T-cell (primary cell): ENCODE data around the gene SORCS3. TPM values are rescaled to one million over a fixed set of nuclear protein-coding genes. Genes with fewer than 3 reads are reported as not detected.

Source experiments
- ATAC-seq, 4 experiments: fragments of 200-7000 bp in 3 of 4; fragments of 150-1000 bp in 1 of 4; cut with Tn5 transposase; replicated peaks in 1 of 4; 1 replicate in 3 of 4; 2 replicates in 1 of 4; pipeline ENCODE4 v1.10.0; 2021; ENCODE audit warnings: moderate library complexity in 3 of 4, mild to moderate bottlenecking in 2 of 4, moderate number of reproducible peaks in 1 of 4
- CTCF ChIA-PET, 2 donors: fragments of 300-600 bp; sonication (Branson Sonifier 250); formaldehyde crosslinking; loops; one replicate each; lab custom pipeline; 2022; ENCODE audit warnings: antibody characterized with exemption in 2 of 2; lab: Charles Lee
- POLR2A ChIA-PET, 2 donors: fragments of 300-600 bp; sonication (Branson Sonifier 250); formaldehyde crosslinking; loops; one replicate each; lab custom pipeline; 2022; ENCODE audit warnings: antibody characterized with exemption in 2 of 2; lab: Charles Lee
- DNase-seq, 35 experiments: peaks; one replicate each; pipeline versions ENCODE4 v3.0.0 to v3.0.0-alpha.2; 2013 to 2023
- H3K27ac ChIP-seq: one replicate; pipeline ENCODE4 v1.5.1; 2013; ENCODE audit warnings: low read length
- H3K27me3 ChIP-seq, 2 experiments: replicated peaks in 1 of 2; 1 replicate in 1 of 2; 2 replicates in 1 of 2; pipeline versions ENCODE4 v1.6.1 to v1.7.0; 2013; ENCODE audit warnings: low read length in 1 of 2, mixed read lengths in 1 of 2; ENCODE audit not compliant: control insufficient read depth in 2 of 2, insufficient read depth in 2 of 2; ENCODE audit errors: extremely low read depth in 1 of 2
- H3K36me3 ChIP-seq, 2 donors: 1 replicate in 1 of 2; 2 replicates in 1 of 2; pipeline versions ENCODE4 v1.6.1 to v1.7.0; 2013; ENCODE audit warnings: low read length in 1 of 2; ENCODE audit not compliant: control insufficient read depth in 2 of 2, insufficient read depth in 1 of 2; ENCODE audit errors: extremely low read depth in 1 of 2
- H3K4me1 ChIP-seq, 2 experiments: 1 replicate in 1 of 2; 2 replicates in 1 of 2; pipeline versions ENCODE4 v1.6.1 to v1.7.0; 2013; ENCODE audit warnings: low read length in 2 of 2, mixed read lengths in 1 of 2; ENCODE audit not compliant: insufficient read depth in 2 of 2, control insufficient read depth in 1 of 2; ENCODE audit errors: extremely low read depth in 1 of 2
- H3K4me3 ChIP-seq, 2 donors: 1 replicate in 1 of 2; 2 replicates in 1 of 2; pipeline versions ENCODE4 v1.5.1 to v1.7.0; 2013; ENCODE audit warnings: mild to moderate bottlenecking in 2 of 2, low read length in 1 of 2, moderate library complexity in 1 of 2; ENCODE audit not compliant: control insufficient read depth in 1 of 2; ENCODE audit errors: extremely low read depth in 1 of 2
- H3K9me3 ChIP-seq: 2 replicates; pipeline ENCODE4 v1.7.0; 2013
- H3K27ac Mint-ChIP-seq, 2 donors: one replicate each; pipeline ENCODE4 v1.8.0; 2020 to 2021; ENCODE audit warnings: mild to moderate bottlenecking in 2 of 2, mixed read lengths in 2 of 2
- H3K27me3 Mint-ChIP-seq, 2 donors: one replicate each; pipeline ENCODE4 v1.8.0; 2021 to 2022; ENCODE audit warnings: mixed read lengths in 2 of 2
- H3K36me3 Mint-ChIP-seq: one replicate; pipeline ENCODE4 v1.8.0; 2021; ENCODE audit warnings: mixed read lengths
- H3K4me1 Mint-ChIP-seq, 3 donors: one replicate each; pipeline ENCODE4 v1.8.0; 2020 to 2022; ENCODE audit warnings: mixed read lengths in 3 of 3, mild to moderate bottlenecking in 1 of 3
- H3K4me3 Mint-ChIP-seq, 3 donors: one replicate each; pipeline ENCODE4 v1.8.0; 2020 to 2022; ENCODE audit warnings: mild to moderate bottlenecking in 3 of 3, mixed read lengths in 3 of 3, moderate library complexity in 3 of 3
- H3K9me3 Mint-ChIP-seq, 3 donors: one replicate each; pipeline ENCODE4 v1.8.0; 2020 to 2022; ENCODE audit warnings: mixed read lengths in 3 of 3
- WGBS: methylation state at CpG from one replicate; pipeline ENCODE4 v1.1.5; 2013; ENCODE audit warnings: missing lambda C conversion rate; ENCODE audit not compliant: insufficient coverage; 5-methylcytosine and 5-hydroxymethylcytosine counted together
- total RNA-seq, 35 experiments: library from RNA in 6 of 35; stranded (reverse) in 6 of 35; fragments of 120-200 nt in 1 of 35; gene quantifications; one replicate each; pipeline versions ENCODE4 v1.2.1 to v1.2.4 and lab custom pipeline; 2013 to 2026

Gene SORCS3
- total RNA-seq, 5 donors from 2014 or later (not counting 1 experiment from before 2014, with no cell fraction given) = 0.03 to 1.8 (median 0.50) TPM; not detected in 1

GRCh38 chr10:104989880-104990279 is 348.8 kb downstream of the SORCS3 start:
- Histone ChIP-seq H3K27ac (no peak overlapping the region), H3K27me3 (no peaks in the 10 kb centered on the region), H3K36me3 (no peaks in the 10 kb centered on the region), H3K4me1 (no peaks in the 10 kb centered on the region), H3K4me3 (no peak overlapping the region), H3K9me3 (no peaks in the 10 kb centered on the region)
- H3K27me3 Mint-ChIP-seq = no peaks in the 10 kb centered on the region
- no peak for DNase-seq
- no peak overlapping the region for H3K4me3 Mint-ChIP-seq
- H3K36me3 Mint-ChIP-seq = no peaks in the 10 kb centered on the region
- peaks cover 0 to 5% (median 0%) of the 10 kb centered on the region in 3 donors for H3K4me1 Mint-ChIP-seq
- CTCF ChIA-PET = no interaction called here
- H3K27ac Mint-ChIP-seq = no peak overlapping the region
- peaks cover 2 to 8% (median 4%) of the 10 kb centered on the region in 3 donors for H3K9me3 Mint-ChIP-seq
- POLR2A ChIA-PET = no interaction called here
- ATAC-seq = no peak

- 74% methylated on average over 6 of the region's 6 CpGs for WGBS
- Histone ChIP-seq H3K4me3 (no peak overlapping the region), H3K4me1 (no peaks in the 10 kb centered on the region), H3K9me3 (no peaks in the 10 kb centered on the region), H3K27me3 (no peaks in the 10 kb centered on the region), H3K36me3 (no peaks in the 10 kb centered on the region), H3K27ac (no peak overlapping the region)
- peaks cover 0 to 5% (median 0%) of the 10 kb centered on the region in 3 donors for H3K4me1 Mint-ChIP-seq
- no peaks in the 10 kb centered on the region for H3K9me3 Mint-ChIP-seq
- ATAC-seq (no peak), DNase-seq (no peak)
- no peak overlapping the region for H3K4me3 Mint-ChIP-seq
- no peaks in the 10 kb centered on the region for H3K36me3 Mint-ChIP-seq
- CTCF ChIA-PET = no interaction called here
- no peak overlapping the region for H3K27ac Mint-ChIP-seq
- POLR2A ChIA-PET = no interaction called here
- H3K27me3 Mint-ChIP-seq = peaks cover 0 to 3% of the 10 kb centered on the region in 2 donors
These were observed 352.0 kb downstream of the SORCS3 start for GRCh38 chr10:104993085-104993484.

DNA sequence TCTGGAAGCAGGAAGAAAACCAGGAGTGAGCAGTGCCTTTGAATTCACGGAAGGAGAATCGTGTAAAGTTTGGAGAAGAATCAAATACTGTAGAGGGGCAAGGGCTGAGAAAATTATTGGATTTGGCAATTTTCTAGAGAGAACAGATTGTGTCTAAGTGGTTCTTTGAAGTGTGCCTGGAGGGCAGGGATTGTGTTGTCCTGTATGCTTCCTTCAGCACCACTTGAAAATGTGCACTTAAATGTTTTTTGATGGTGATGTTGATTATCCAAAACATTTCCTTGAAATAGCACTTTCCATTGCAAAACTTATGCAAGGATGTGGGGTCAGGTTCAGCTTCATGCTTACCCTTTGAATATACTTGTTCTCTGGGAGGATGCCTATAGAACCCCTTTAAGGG is 360.2 kb downstream of the SORCS3 start:
- no peak overlapping the region for H3K27ac ChIP-seq
- ChIA-PET CTCF (no interaction called here), POLR2A (no interaction called here)
- DNase-seq (no peak), ATAC-seq (no peak)
- no peak overlapping the region for H3K4me3 ChIP-seq
- H3K4me1 ChIP-seq = no peaks in the 10 kb centered on the region
- no peak overlapping the region for H3K27ac Mint-ChIP-seq
- no peaks in the 10 kb centered on the region for H3K4me1 Mint-ChIP-seq
- H3K36me3 Mint-ChIP-seq = no peaks in the 10 kb centered on the region
- no peaks in the 10 kb centered on the region for H3K36me3 ChIP-seq
- WGBS = 85% methylated on average over 2 of the region's 2 CpGs
- peaks cover 0 to 5% (median 0%) of the 10 kb centered on the region in 3 donors for H3K9me3 Mint-ChIP-seq
- no peak overlapping the region for H3K4me3 Mint-ChIP-seq
- H3K27me3 Mint-ChIP-seq = peaks cover 2 to 3% of the 10 kb centered on the region in 2 donors
- no peaks in the 10 kb centered on the region for H3K9me3 ChIP-seq
- H3K27me3 ChIP-seq = no peaks in the 10 kb centered on the region

- Mint-ChIP-seq H3K27me3 (no peaks in the 10 kb centered on the region), H3K4me3 (no peak overlapping the region), H3K27ac (no peak overlapping the region), H3K4me1 (no peaks in the 10 kb centered on the region), H3K36me3 (no peaks in the 10 kb centered on the region), H3K9me3 (peaks cover 0 to 7% (median 0%) of the 10 kb centered on the region in 3 donors)
- no peak overlapping the region for H3K4me3 ChIP-seq
- ChIA-PET CTCF (no interaction called here), POLR2A (no interaction called here)
- no peaks in the 10 kb centered on the region for H3K9me3 ChIP-seq
- no peaks in the 10 kb centered on the region for H3K4me1 ChIP-seq
- H3K27ac ChIP-seq = no peak overlapping the region
- 100% methylated on average over 1 of the region's 2 CpGs for WGBS
- no peaks in the 10 kb centered on the region for H3K27me3 ChIP-seq
- no peaks in the 10 kb centered on the region for H3K36me3 ChIP-seq
- ATAC-seq (no peak), DNase-seq (no peak)
These were observed 369.5 kb downstream of the SORCS3 start for GRCh38 chr10:105010411-105011121.

GRCh38 chr10:105017116-105017515 is 376.0 kb downstream of the SORCS3 start:
- H3K4me1 Mint-ChIP-seq = peaks cover 0 to 14% (median 5%) of the 10 kb centered on the region in 3 donors
- H3K27ac Mint-ChIP-seq = no peak overlapping the region
- no peak for ATAC-seq
- no peaks in the 10 kb centered on the region for H3K36me3 ChIP-seq
- POLR2A ChIA-PET = no interaction called here
- WGBS = no CpG with 5 or more reads among the region's 2 CpGs
- H3K9me3 ChIP-seq = no peaks in the 10 kb centered on the region
- no peak overlapping the region for H3K27ac ChIP-seq
- no peak overlapping the region for H3K4me3 Mint-ChIP-seq
- no peak for DNase-seq
- H3K27me3 Mint-ChIP-seq = no peaks in the 10 kb centered on the region
- no peaks in the 10 kb centered on the region for H3K27me3 ChIP-seq
- H3K36me3 Mint-ChIP-seq = no peaks in the 10 kb centered on the region
- H3K4me1 ChIP-seq = no peaks in the 10 kb centered on the region
- CTCF ChIA-PET = no interaction called here
- no peak overlapping the region for H3K4me3 ChIP-seq
- peaks cover 0 to 8% (median 4%) of the 10 kb centered on the region in 3 donors for H3K9me3 Mint-ChIP-seq

DNA sequence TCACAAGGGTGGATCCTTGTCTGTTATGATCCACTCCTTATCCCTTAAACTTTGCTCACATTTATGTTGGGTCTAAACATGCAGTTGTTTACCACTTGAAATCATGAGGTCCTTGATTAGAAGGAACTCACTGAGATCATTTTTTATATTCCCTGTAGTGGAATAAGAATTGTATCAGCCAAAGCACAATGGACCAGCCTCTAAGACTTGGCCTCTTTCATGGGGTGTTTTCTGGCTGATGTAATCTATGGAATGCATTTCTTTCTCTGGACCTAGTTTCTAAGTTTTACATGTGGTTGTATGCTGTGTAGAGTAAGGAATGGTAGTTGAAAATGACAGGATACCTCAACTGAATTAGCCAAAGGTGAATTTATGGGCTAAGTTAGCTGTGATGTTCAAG is 376.6 kb downstream of the SORCS3 start:
- Mint-ChIP-seq H3K4me3 (no peak overlapping the region), H3K4me1 (peaks cover 0 to 14% (median 5%) of the 10 kb centered on the region in 3 donors), H3K27ac (no peak overlapping the region), H3K9me3 (peaks cover 0 to 8% (median 4%) of the 10 kb centered on the region in 3 donors), H3K27me3 (no peaks in the 10 kb centered on the region), H3K36me3 (no peaks in the 10 kb centered on the region)
- no peaks in the 10 kb centered on the region for H3K27me3 ChIP-seq
- no peak for ATAC-seq
- H3K4me1 ChIP-seq = no peaks in the 10 kb centered on the region
- ChIA-PET POLR2A (no interaction called here), CTCF (no interaction called here)
- no peaks in the 10 kb centered on the region for H3K36me3 ChIP-seq
- no peaks in the 10 kb centered on the region for H3K9me3 ChIP-seq
- DNase-seq = no peak
- no peak overlapping the region for H3K4me3 ChIP-seq
- no peak overlapping the region for H3K27ac ChIP-seq
